Natural killer cell treated with Interleukin-12 subunit alpha and Interleukin-12 subunit beta and Interleukin-15 and Interleukin-18, amount 100 ng/mL, for 72 hours (primary cell): Measurements from ENCODE around the gene QTRT2. TPM values are rescaled to one million over a fixed set of nuclear protein-coding genes. Genes with fewer than 3 reads are reported as not detected.
A peak's percentile ranks its signal among the peaks of the same experiment; 100 is the strongest.

Experiments
- ATAC-seq, 2 donors: fragments of 150-1000 bp; cut with Tn5 transposase in 1 of 2; sonication (Bioruptor Pico), chemical (Tn5 transposase) in 1 of 2; 2 replicates each; pipeline ENCODE4 v1.10.0; 2021
- DNase-seq: peaks from one replicate; pipeline ENCODE4 v3.0.0; 2022; ENCODE audit warnings: low spot score
- H3K27ac Mint-ChIP-seq, 2 donors: 1 replicate in 1 of 2; 2 replicates in 1 of 2; pipeline ENCODE4 v1.8.0; 2022; ENCODE audit warnings: mixed read lengths in 2 of 2, mild to moderate bottlenecking in 1 of 2, moderate library complexity in 1 of 2
- H3K27me3 Mint-ChIP-seq, 2 donors: 1 replicate in 1 of 2; 2 replicates in 1 of 2; pipeline ENCODE4 v1.8.0; 2022; ENCODE audit warnings: mixed read lengths in 2 of 2
- H3K36me3 Mint-ChIP-seq: one replicate; pipeline ENCODE4 v1.8.0; 2022; ENCODE audit warnings: mixed read lengths
- H3K4me1 Mint-ChIP-seq, 2 donors: 1 replicate in 1 of 2; 2 replicates in 1 of 2; pipeline ENCODE4 v1.8.0; 2022; ENCODE audit warnings: low read depth in 2 of 2, mixed read lengths in 2 of 2, mild to moderate bottlenecking in 1 of 2
- H3K4me3 Mint-ChIP-seq: one replicate; pipeline ENCODE4 v1.8.0; 2022; ENCODE audit warnings: mixed read lengths
- H3K9me3 Mint-ChIP-seq: 2 replicates; pipeline ENCODE4 v1.8.0; 2022; ENCODE audit warnings: mixed read lengths
- total RNA-seq, 2 donors: library from RNA; stranded (reverse); gene quantifications; one replicate each; pipeline ENCODE4 v1.2.3, GENCODE V29; 2022

QTRT2 gene
- total RNA-seq, 2 donors from 2014 or later = 39.2 to 64.0 TPM

- peaks cover 14 to 18% of the 10 kb centered on the region in 2 donors for H3K4me1 Mint-ChIP-seq
- H3K27ac Mint-ChIP-seq = no peak overlapping the region
- no peak for ATAC-seq
- H3K4me3 Mint-ChIP-seq = no peak overlapping the region
- DNase-seq = no peak
- peaks cover 6% of the 10 kb centered on the region for H3K36me3 Mint-ChIP-seq
- H3K9me3 Mint-ChIP-seq = no peaks in the 10 kb centered on the region
- peaks cover 3 to 7% of the 10 kb centered on the region in 2 donors for H3K27me3 Mint-ChIP-seq
These were observed 4.3 kb upstream of the QTRT2 start for GRCh38 chr3:114052216-114052615.

- Mint-ChIP-seq H3K27ac (peak overlapping the region; percentile 93 to 95), H3K27me3 (no peaks in the 10 kb centered on the region), H3K36me3 (peaks cover 6% of the 10 kb centered on the region), H3K4me1 (peaks cover 35 to 43% of the 10 kb centered on the region in 2 donors), H3K4me3 (peak overlapping the region; percentile 99), H3K9me3 (no peaks in the 10 kb centered on the region)
- ATAC-seq (peak in 1 of 2 donors; percentile 0), DNase-seq (no peak)
These were observed 442 bp downstream of the QTRT2 start for GRCh38 chr3:114057011-114057347.

- ATAC-seq = no peak
- no peak for DNase-seq
- Mint-ChIP-seq H3K4me3 (peak overlapping the region; percentile 99), H3K9me3 (no peaks in the 10 kb centered on the region), H3K36me3 (peaks cover 6% of the 10 kb centered on the region), H3K4me1 (peaks cover 35 to 43% of the 10 kb centered on the region in 2 donors), H3K27ac (peak overlapping the region in 1 of 2 donors; percentile 30), H3K27me3 (no peaks in the 10 kb centered on the region)
These were observed 2.1 kb downstream of the QTRT2 start for GRCh38 chr3:114058646-114059045.

GRCh38 chr3:114060906-114061655 is 4.5 kb downstream of the QTRT2 start:
- Mint-ChIP-seq H3K9me3 (no peaks in the 10 kb centered on the region), H3K4me1 (peaks cover 27 to 35% of the 10 kb centered on the region in 2 donors), H3K4me3 (no peak overlapping the region), H3K27ac (no peak overlapping the region), H3K36me3 (peaks cover 13% of the 10 kb centered on the region), H3K27me3 (no peaks in the 10 kb centered on the region)
- DNase-seq (no peak), ATAC-seq (no peak)

GRCh38 chr3:114067804-114068203 is 11.3 kb downstream of the QTRT2 start:
- ATAC-seq (no peak), DNase-seq (no peak)
- Mint-ChIP-seq H3K9me3 (no peaks in the 10 kb centered on the region), H3K36me3 (peaks cover 45% of the 10 kb centered on the region), H3K27me3 (no peaks in the 10 kb centered on the region), H3K27ac (no peak overlapping the region), H3K4me1 (no peaks in the 10 kb centered on the region), H3K4me3 (no peak overlapping the region)

GRCh38 chr3:114068336-114068735 is 11.8 kb downstream of the QTRT2 start:
- Mint-ChIP-seq H3K4me3 (no peak overlapping the region), H3K4me1 (no peaks in the 10 kb centered on the region)
- ATAC-seq = no peak

GRCh38 chr3:114071786-114072185 is 15.2 kb downstream of the QTRT2 start:
- H3K36me3 Mint-ChIP-seq = peaks cover 49% of the 10 kb centered on the region
- DNase-seq = no peak
- no peaks in the 10 kb centered on the region for H3K27me3 Mint-ChIP-seq
- H3K9me3 Mint-ChIP-seq = no peaks in the 10 kb centered on the region
- no peak for ATAC-seq
- no peaks in the 10 kb centered on the region for H3K4me1 Mint-ChIP-seq
- H3K4me3 Mint-ChIP-seq = no peak overlapping the region
- H3K27ac Mint-ChIP-seq = no peak overlapping the region

More at GRCh38 chr3:114068336-114068735, 11.8 kb downstream of the QTRT2 start:
- H3K27me3 Mint-ChIP-seq = no peaks in the 10 kb centered on the region
- H3K27ac Mint-ChIP-seq = no peak overlapping the region
- no peak for DNase-seq
- no peaks in the 10 kb centered on the region for H3K9me3 Mint-ChIP-seq
- peaks cover 47% of the 10 kb centered on the region for H3K36me3 Mint-ChIP-seq

- peaks cover 45% of the 10 kb centered on the region for H3K36me3 Mint-ChIP-seq
- H3K27me3 Mint-ChIP-seq = no peaks in the 10 kb centered on the region
- no peaks in the 10 kb centered on the region for H3K4me1 Mint-ChIP-seq
- no peak overlapping the region for H3K4me3 Mint-ChIP-seq
- DNase-seq = no peak
- H3K27ac Mint-ChIP-seq = no peak overlapping the region
- no peak for ATAC-seq
- H3K9me3 Mint-ChIP-seq = no peaks in the 10 kb centered on the region
These were observed 20.2 kb downstream of the QTRT2 start for GRCh38 chr3:114076711-114077110.

GRCh38 chr3:114078126-114078525 is 21.6 kb downstream of the QTRT2 start:
- Mint-ChIP-seq H3K27me3 (no peaks in the 10 kb centered on the region), H3K4me1 (no peaks in the 10 kb centered on the region), H3K9me3 (no peaks in the 10 kb centered on the region), H3K36me3 (peaks cover 34% of the 10 kb centered on the region), H3K4me3 (no peak overlapping the region), H3K27ac (no peak overlapping the region)
- ATAC-seq (no peak), DNase-seq (no peak)

- H3K4me1 Mint-ChIP-seq = no peaks in the 10 kb centered on the region
- H3K4me3 Mint-ChIP-seq = no peak overlapping the region
- DNase-seq = no peak
- H3K9me3 Mint-ChIP-seq = no peaks in the 10 kb centered on the region
- H3K27me3 Mint-ChIP-seq = no peaks in the 10 kb centered on the region
- H3K36me3 Mint-ChIP-seq = peaks cover 25% of the 10 kb centered on the region
- no peak for ATAC-seq
- H3K27ac Mint-ChIP-seq = no peak overlapping the region
These were observed 23.2 kb downstream of the QTRT2 start for GRCh38 chr3:114079761-114080160.

GRCh38 chr3:114080201-114080600 is 23.7 kb downstream of the QTRT2 start:
- DNase-seq (no peak), ATAC-seq (no peak)
- no peaks in the 10 kb centered on the region for H3K27me3 Mint-ChIP-seq
- no peaks in the 10 kb centered on the region for H3K9me3 Mint-ChIP-seq
- no peak overlapping the region for H3K27ac Mint-ChIP-seq
- H3K4me1 Mint-ChIP-seq = no peaks in the 10 kb centered on the region
- H3K4me3 Mint-ChIP-seq = no peak overlapping the region
- peaks cover 25% of the 10 kb centered on the region for H3K36me3 Mint-ChIP-seq

- Mint-ChIP-seq H3K36me3 (peaks cover 31% of the 10 kb centered on the region), H3K4me1 (no peaks in the 10 kb centered on the region), H3K27ac (no peak overlapping the region), H3K4me3 (no peak overlapping the region), H3K9me3 (no peaks in the 10 kb centered on the region), H3K27me3 (no peaks in the 10 kb centered on the region)
- ATAC-seq (no peak), DNase-seq (no peak)
These were observed 24.5 kb downstream of the QTRT2 start for GRCh38 chr3:114081037-114081436.

GRCh38 chr3:114083112-114083511 is 26.6 kb downstream of the QTRT2 start:
- Mint-ChIP-seq H3K9me3 (no peaks in the 10 kb centered on the region), H3K27me3 (no peaks in the 10 kb centered on the region), H3K27ac (no peak overlapping the region), H3K4me1 (no peaks in the 10 kb centered on the region), H3K4me3 (no peak overlapping the region), H3K36me3 (peaks cover 28% of the 10 kb centered on the region)
- ATAC-seq (no peak), DNase-seq (no peak)

- Mint-ChIP-seq H3K4me3 (no peak overlapping the region), H3K4me1 (no peaks in the 10 kb centered on the region), H3K27me3 (no peaks in the 10 kb centered on the region), H3K36me3 (peaks cover 21% of the 10 kb centered on the region), H3K9me3 (no peaks in the 10 kb centered on the region), H3K27ac (no peak overlapping the region)
- DNase-seq = no peak
- no peak for ATAC-seq
These were observed 29.8 kb downstream of the QTRT2 start for GRCh38 chr3:114086356-114086755.

- Mint-ChIP-seq H3K4me1 (peaks cover 3 to 5% of the 10 kb centered on the region in 2 donors), H3K27me3 (peaks cover 12 to 14% of the 10 kb centered on the region in 2 donors), H3K27ac (no peak overlapping the region), H3K36me3 (peaks cover 15% of the 10 kb centered on the region), H3K4me3 (no peak overlapping the region), H3K9me3 (no peaks in the 10 kb centered on the region)
- no peak for DNase-seq
- ATAC-seq = no peak
These were observed 33.1 kb downstream of the QTRT2 start for GRCh38 chr3:114089675-114090074.
